GM12878 (cell line): ENCODE measurements around the gene KCNS1. TPM values are rescaled to one million over a fixed set of nuclear protein-coding genes. Genes with fewer than 3 reads are reported as not detected.

Source experiments
- ASH2L ChIP-seq: fragments of 300-600, 200-600 bp; sonication (generic); IDR thresholded peaks from 2 replicates; pipeline ENCODE4 v1.6.1; 2017; ENCODE audit warnings: low read depth, mild to moderate bottlenecking, borderline replicate concordance
- BACH1 ChIP-seq: fragments of 450-650 bp; IDR thresholded peaks from 2 replicates; pipeline ENCODE4 v1.6.1; 2017; ENCODE audit warnings: mild to moderate bottlenecking, borderline replicate concordance
- CBX3 ChIP-seq: fragments of 200-600 bp; sonication (generic); IDR thresholded peaks from 2 replicates; pipeline ENCODE4 v1.6.1; 2016; ENCODE audit warnings: low read depth, borderline replicate concordance
- EZH2 ChIP-seq: IDR thresholded peaks from 2 replicates; pipeline ENCODE4 v1.6.1; 2012; ENCODE audit warnings: low read depth, mild to moderate bottlenecking, control low read depth, inconsistent platforms, low read length, borderline replicate concordance; ENCODE audit not compliant: control insufficient read depth
- FOS ChIP-seq: IDR thresholded peaks from 3 replicates; pipeline ENCODE4 v1.6.1; 2011; ENCODE audit warnings: borderline replicate concordance; ENCODE audit not compliant: insufficient read length; ENCODE audit errors: extremely low read depth
- GATAD2B ChIP-seq: fragments of 450-650 bp; conservative IDR thresholded peaks from 2 replicates; pipeline ENCODE4 v1.6.1; 2017; ENCODE audit warnings: low read depth, mild to moderate bottlenecking, moderate library complexity
- HDAC6 ChIP-seq: fragments of 200-600 bp; sonication (generic); IDR thresholded peaks from one replicate; pipeline ENCODE4 v1.8.0; 2017; ENCODE audit warnings: antibody characterized with exemption; ENCODE audit not compliant: unreplicated experiment
- MTA3 ChIP-seq: IDR thresholded peaks from 2 replicates; pipeline ENCODE4 v1.6.1; 2012; ENCODE audit warnings: low read length, inconsistent platforms, borderline replicate concordance
- NFXL1 ChIP-seq: fragments of 450-650 bp; IDR thresholded peaks from 2 replicates; pipeline ENCODE4 v1.6.1; 2017; ENCODE audit warnings: antibody characterized with exemption, mild to moderate bottlenecking, borderline replicate concordance
- NR2C2 ChIP-seq: IDR thresholded peaks from 2 replicates; pipeline ENCODE4 v1.6.1; 2011; ENCODE audit warnings: borderline replicate concordance, low read depth; ENCODE audit not compliant: control insufficient read depth, insufficient read length
- PBX3 ChIP-seq: IDR thresholded peaks from 2 replicates; pipeline ENCODE4 v1.6.1; 2011; ENCODE audit warnings: mild to moderate bottlenecking, low read depth, low read length, moderate library complexity; ENCODE audit not compliant: insufficient replicate concordance
- RCOR1 ChIP-seq: conservative IDR thresholded peaks from 2 replicates; pipeline ENCODE4 v1.6.1; 2012; ENCODE audit warnings: low read depth, low read length, improper control_type of control experiment
- RELB ChIP-seq: fragments of 450-650 bp; IDR thresholded peaks from 2 replicates; pipeline ENCODE4 v1.6.1; 2017; ENCODE audit warnings: low read depth, mild to moderate bottlenecking, moderate library complexity
- SIN3A ChIP-seq: IDR thresholded peaks from 2 replicates; pipeline ENCODE4 v1.6.1; 2012; ENCODE audit warnings: low read depth, low read length, improper control_type of control experiment
- SMARCA5 ChIP-seq: fragments of 450-650 bp; IDR thresholded peaks from 2 replicates; pipeline ENCODE4 v1.6.1; 2017; ENCODE audit warnings: mild to moderate bottlenecking
- SMC3 ChIP-seq: IDR thresholded peaks from 2 replicates; pipeline ENCODE4 v1.6.1; 2011; ENCODE audit warnings: low read length, improper control_type of control experiment, borderline replicate concordance
- SP1 ChIP-seq: IDR thresholded peaks from one replicate; pipeline ENCODE4 v1.6.1; 2011; ENCODE audit warnings: low read depth, low read length
- SREBF2 ChIP-seq: IDR thresholded peaks from 2 replicates; pipeline ENCODE4 v1.6.1; 2012; ENCODE audit warnings: mild to moderate bottlenecking, low read length
- YY1 ChIP-seq: IDR thresholded peaks from 2 replicates; pipeline ENCODE4 v1.6.1; 2011; ENCODE audit warnings: low read depth, mild to moderate bottlenecking, low read length
- ZNF592 ChIP-seq: fragments of 450-650 bp; IDR thresholded peaks from 2 replicates; pipeline ENCODE4 v1.6.1; 2017; ENCODE audit warnings: mild to moderate bottlenecking, moderate library complexity
- ZNF622 ChIP-seq: fragments of 450-650 bp; IDR thresholded peaks from 2 replicates; pipeline ENCODE4 v1.6.1; 2017; ENCODE audit warnings: mild to moderate bottlenecking, inconsistent platforms
- ZZZ3 ChIP-seq: IDR thresholded peaks from 2 replicates; pipeline ENCODE4 v1.6.1; 2011; ENCODE audit warnings: low read depth; ENCODE audit not compliant: control insufficient read depth, insufficient read length
- polyA plus RNA-seq, 11 experiments: library from polyadenylated mRNA; depleted of rRNA in 4 of 11; unstranded in 6 of 11; stranded (reverse) in 5 of 11; fragments of >200 nt; fragmentation: Nextera tagmentation in 4 of 11; fragmentation: Illumina TruSeq in 1 of 11; extraction: Ambion mirVana in 4 of 11; extraction: Trizol in 1 of 11; gene quantifications; 1 replicate in 1 of 11; 2 replicates in 10 of 11; pipeline versions ENCODE4 v1.2.1 to v1.2.3, GENCODE V29; 2011 to 2016; ENCODE audit warnings: inconsistent platforms in 2 of 11, missing spikeins in 2 of 11, low read depth in 1 of 11
- total RNA-seq, 4 experiments: library from RNA; depleted of rRNA in 3 of 4; stranded (reverse); fragments of >200 nt in 3 of 4; fragmentation: Illumina TruSeq in 1 of 4; extraction: Trizol in 1 of 4; gene quantifications; 2 replicates each; pipeline versions ENCODE4 v1.2.1 to v1.2.3, GENCODE V29; 2013 to 2021

KCNS1 gene
- total and polyA plus RNA-seq, 10 of the 15 experiments (the other 5 are each of a cell fraction or from before 2014, with no cell fraction given) = not detected

- no peak for TF ChIP-seq CBX3
- TF ChIP-seq GATAD2B = peak; percentile 69
- peak; percentile 60; the same call in 1 of the 2 replicates for TF ChIP-seq BACH1
- no peak for TF ChIP-seq NFXL1
- TF ChIP-seq SP1 = no peak
- peak; percentile 67; the same call in 1 of the 2 replicates for TF ChIP-seq RELB
- no peak for TF ChIP-seq SREBF2
- TF ChIP-seq EZH2 = no peak
- TF ChIP-seq SIN3A = no peak
- no peak for TF ChIP-seq MTA3
- TF ChIP-seq ASH2L = no peak
- no peak for TF ChIP-seq NR2C2
- TF ChIP-seq YY1 = no peak
- TF ChIP-seq ZZZ3 = no peak
- TF ChIP-seq HDAC6 = no peak
- no peak for TF ChIP-seq SMC3
- TF ChIP-seq RCOR1 = no peak
- no peak for TF ChIP-seq FOS
- TF ChIP-seq PBX3 = no peak
- peak; percentile 72; the same call in 1 of the 2 replicates for TF ChIP-seq ZNF592
- TF ChIP-seq ZNF622 = no peak
- TF ChIP-seq SMARCA5 = peak; percentile 72; the same call in 1 of the 2 replicates
Measured at GRCh38 chr20:45051204-45052060, 49.5 kb downstream of the KCNS1 start (continued).
